GM18870 (cell line): ENCODE results near the gene TRAF7.

Experiments used
- ATAC-seq: cut with Tn5 transposase; IDR thresholded peaks from one replicate; pipeline ENCODE4 v1.9.1; 2021; ENCODE audit warnings: moderate library complexity; ENCODE audit not compliant: unreplicated experiment

TRAF7 gene

GRCh38 chr16:2213817-2214718 lies 58.5 kb downstream of the TRAF7 start:
- peak; percentile 3 for ATAC-seq

GRCh38 chr16:2214719-2214968 lies 59.1 kb downstream of the TRAF7 start, which contains the start of gene PGP:
Gene PGP, minus strand, starts transcription at chr16:2214840. Its CDS starts 63 bp downstream, at chr16:2214777.
- no peak for ATAC-seq

DNA sequence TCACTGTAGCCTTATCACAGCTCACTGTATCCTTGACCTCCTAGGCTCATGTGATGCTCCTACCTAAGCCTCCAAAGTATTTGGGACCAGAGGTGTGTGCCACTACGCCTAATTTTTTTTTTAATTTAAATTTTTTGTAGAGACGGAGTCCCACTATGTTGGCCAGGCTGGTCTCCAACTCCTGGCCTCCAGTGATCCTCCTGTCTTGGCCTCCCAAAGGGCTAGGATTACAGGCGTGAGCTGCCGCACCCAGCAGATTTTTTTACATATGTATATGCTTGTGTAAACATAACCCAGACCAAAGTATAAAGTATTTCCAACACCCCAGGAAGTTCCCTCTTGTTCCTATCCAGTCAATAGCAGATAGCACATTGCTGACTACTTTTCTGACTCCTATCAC lies 60.7 kb downstream of the TRAF7 start:
- no peak for ATAC-seq

DNA sequence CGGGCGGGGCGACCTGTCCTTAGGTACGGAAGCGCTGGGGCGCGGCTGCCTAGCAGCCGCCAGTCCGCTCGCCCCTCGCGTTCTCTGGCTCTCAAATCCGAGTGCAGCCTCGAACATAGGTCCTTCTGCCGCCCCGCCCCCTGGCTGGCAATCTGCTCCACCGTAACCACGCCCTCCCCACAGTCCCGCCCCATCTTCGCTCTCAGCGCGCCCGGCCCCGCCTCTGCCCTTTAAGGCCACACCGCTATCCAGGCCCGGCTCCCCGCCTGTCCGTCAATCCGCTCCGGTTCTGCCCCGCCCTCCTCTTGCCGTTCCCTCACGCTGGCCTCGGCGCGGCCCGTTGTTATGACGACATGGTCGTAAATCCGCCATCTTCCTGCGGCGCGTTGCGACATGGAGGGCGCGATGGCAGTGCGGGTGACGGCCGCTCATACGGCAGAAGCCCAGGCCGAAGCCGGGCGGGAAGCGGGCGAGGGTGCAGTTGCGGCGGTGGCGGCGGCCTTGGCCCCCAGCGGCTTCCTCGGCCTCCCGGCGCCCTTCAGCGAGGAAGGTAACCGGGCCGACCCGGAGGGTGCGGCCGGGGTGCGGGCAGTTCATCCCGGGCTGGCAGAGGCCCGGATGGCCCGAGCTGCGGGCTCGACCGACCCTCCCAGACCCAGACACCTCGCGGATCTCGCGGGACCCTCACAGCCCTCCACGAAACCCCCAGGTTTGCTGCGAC lies 67.8 kb downstream of the TRAF7 start, which contains the start of gene E4F1:
Gene E4F1, plus strand, starts transcription at position 371 of the 721 bp plus-strand sequence. Its CDS starts 23 bp downstream, at position 394.
- ATAC-seq = peak; percentile 85

- peak; percentile 19 for ATAC-seq
Measured at GRCh38 chr16:2223942-2224486, 68.4 kb downstream of the TRAF7 start.

GRCh38 chr16:2226245-2226793 lies 70.7 kb downstream of the TRAF7 start:
- no peak for ATAC-seq

GRCh38 chr16:2226918-2227317 lies 71.3 kb downstream of the TRAF7 start:
- no peak for ATAC-seq
